GM21717 (cell line): ENCODE results near the gene ARSD.

ENCODE experiments used
- ATAC-seq: cut with Tn5 transposase; IDR thresholded peaks from one replicate; pipeline ENCODE4 v1.9.1; 2021; ENCODE audit warnings: mild to moderate bottlenecking, moderate library complexity; ENCODE audit not compliant: unreplicated experiment

ARSD gene

GRCh38 chrX:2855761-2856160 lies 73.4 kb downstream of the ARSD start:
- ATAC-seq, result no peak

DNA sequence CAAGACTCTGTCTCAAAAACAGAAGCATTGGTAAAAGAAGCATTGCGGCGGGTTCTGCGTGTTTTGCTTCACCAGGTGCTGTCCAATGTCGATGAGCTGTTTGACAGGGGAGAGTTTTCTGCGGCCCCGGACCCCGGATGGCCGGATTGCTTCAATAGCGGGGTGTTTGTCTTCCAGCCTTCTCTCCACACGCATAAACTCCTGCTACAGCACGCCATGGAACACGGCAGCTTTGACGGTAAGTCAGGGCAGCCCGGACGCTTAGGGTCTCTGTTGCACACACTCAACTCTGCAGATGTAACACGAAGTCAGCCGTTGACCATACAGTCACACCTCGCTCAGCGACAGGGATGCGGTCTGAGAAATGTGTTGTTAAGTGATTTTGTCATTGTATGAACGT lies 74.2 kb downstream of the ARSD start:
- no peak for ATAC-seq
